ENCODE results near the gene SGTA.
"Not testable (repeated sequence)": the region's sequence is repeated elsewhere in the genome, so short reads cannot be mapped to it uniquely, and the experiment has no call there.

Gene SGTA

GRCh38 chr19:2726904-2727639 lies 56.0 kb downstream of the SGTA start:
- no peak for DNase-seq (ENCODE audit: low read depth)

- DNase-seq (ENCODE audit: low read depth) = no peak
Observed at GRCh38 chr19:2726160-2726855, 56.8 kb downstream of the SGTA start.

GRCh38 chr19:2724148-2724557 lies 58.9 kb downstream of the SGTA start:
- DNase-seq (ENCODE audit: low read depth) = no peak

- no peak for DNase-seq (ENCODE audit: low read depth)
Observed at GRCh38 chr19:2723747-2724146, 59.3 kb downstream of the SGTA start.

- DNase-seq (ENCODE audit: low read depth) = no peak
Observed at GRCh38 chr19:2723345-2723715, 59.7 kb downstream of the SGTA start.

- no peak for DNase-seq (ENCODE audit: low read depth)
Observed at GRCh38 chr19:2722541-2723344, 60.3 kb downstream of the SGTA start.

- DNase-seq (ENCODE audit: low read depth) = no peak
Observed at GRCh38 chr19:2721570-2722540, 61.2 kb downstream of the SGTA start.

- DNase-seq (ENCODE audit: low read depth) = no peak
Observed at GRCh38 chr19:2720777-2721569, 62.1 kb downstream of the SGTA start, which contains the start of gene DIRAS1. Gene DIRAS1, minus strand, starts transcription at chr19:2721372. Its CDS starts 3,566 bp downstream, at chr19:2717806.

GRCh38 chr19:2719920-2720776 lies 62.9 kb downstream of the SGTA start:
- no peak for DNase-seq (ENCODE audit: low read depth)

- DNase-seq (ENCODE audit: low read depth) = no peak
Observed at GRCh38 chr19:2719232-2719735, 63.8 kb downstream of the SGTA start.

GRCh38 chr19:2717638-2718541 lies 65.2 kb downstream of the SGTA start:
- DNase-seq (ENCODE audit: low read depth) = no peak

GRCh38 chr19:2716722-2717637 lies 66.1 kb downstream of the SGTA start:
- no peak for DNase-seq (ENCODE audit: low read depth)

- no peak for DNase-seq (ENCODE audit: low read depth)
Observed at GRCh38 chr19:2716275-2716650, 66.8 kb downstream of the SGTA start.

- no peak for DNase-seq (ENCODE audit: low read depth)
Observed at GRCh38 chr19:2715470-2716274, 67.4 kb downstream of the SGTA start.

- DNase-seq (ENCODE audit: low read depth) = no peak
Observed at GRCh38 chr19:2714531-2715269, 68.4 kb downstream of the SGTA start.

- not testable (repeated sequence) for DNase-seq (ENCODE audit: low read depth)
Observed at GRCh38 chr19:2714102-2714501, 69.0 kb downstream of the SGTA start.

Data from stimulated activated CD8-positive, alpha-beta memory T cell treated with anti-CD3 and anti-CD28 coated beads, Interleukin-4, amount 100 ng/mL, for 24 hours (primary cell).